ENCODE measurements around the gene SEBOX.

The SEBOX gene

GRCh38 chr17:28390141-28390540 is 25.1 kb upstream of the SEBOX start:
- in situ Hi-C loops (cut with MboI; ENCODE audit: low pct_unique_long_range_greater_than_20kb, low sequenced_read_pairs, unreplicated experiment), result loop anchor here (25.0 kb wide), 1 partner anchor 147 kb away; no protein-coding TSS in a partner anchor
- DNase-seq (ENCODE audit: low spot score), result no peak
- TF ChIP-seq CTCF (IDR thresholded peaks at IDR 0.05; ENCODE audit: extremely low read depth, insufficient read depth, missing control alignments), result no peak

GRCh38 chr17:28388106-28388505 is 23.1 kb upstream of the SEBOX start:
- DNase-seq (ENCODE audit: low spot score), result no peak
- TF ChIP-seq CTCF (IDR thresholded peaks at IDR 0.05; ENCODE audit: extremely low read depth, insufficient read depth, missing control alignments), result no peak
- in situ Hi-C loops (cut with MboI; ENCODE audit: low pct_unique_long_range_greater_than_20kb, low sequenced_read_pairs, unreplicated experiment), result loop anchor here (25.0 kb wide), 1 partner anchor 149 kb away; no protein-coding TSS in a partner anchor

GRCh38 chr17:28386391-28386790 is 21.4 kb upstream of the SEBOX start:
- in situ Hi-C loops (cut with MboI; ENCODE audit: low pct_unique_long_range_greater_than_20kb, low sequenced_read_pairs, unreplicated experiment), result loop anchor here (25.0 kb wide), 1 partner anchor 151 kb away; no protein-coding TSS in a partner anchor
- no peak for TF ChIP-seq CTCF (IDR thresholded peaks at IDR 0.05; ENCODE audit: extremely low read depth, insufficient read depth, missing control alignments)
- no peak for DNase-seq (ENCODE audit: low spot score)

GRCh38 chr17:28385406-28385805 is 20.4 kb upstream of the SEBOX start:
- in situ Hi-C loops (cut with MboI; ENCODE audit: low pct_unique_long_range_greater_than_20kb, low sequenced_read_pairs, unreplicated experiment), result loop anchor here (25.0 kb wide), 1 partner anchor 152 kb away; no protein-coding TSS in a partner anchor
- no peak for TF ChIP-seq CTCF (IDR thresholded peaks at IDR 0.05; ENCODE audit: extremely low read depth, insufficient read depth, missing control alignments)
- no peak for DNase-seq (ENCODE audit: low spot score)

- DNase-seq (ENCODE audit: low spot score), result no peak
- in situ Hi-C loops (cut with MboI; ENCODE audit: low pct_unique_long_range_greater_than_20kb, low sequenced_read_pairs, unreplicated experiment), result loop anchor here (25.0 kb wide), 1 partner anchor 152 kb away; no protein-coding TSS in a partner anchor
- no peak for TF ChIP-seq CTCF (IDR thresholded peaks at IDR 0.05; ENCODE audit: extremely low read depth, insufficient read depth, missing control alignments)
Observed at GRCh38 chr17:28385037-28385400, 20.0 kb upstream of the SEBOX start.

GRCh38 chr17:28384281-28385036 is 19.5 kb upstream of the SEBOX start:
- DNase-seq (ENCODE audit: low spot score), result peak; percentile 79
- in situ Hi-C loops (cut with MboI; ENCODE audit: low pct_unique_long_range_greater_than_20kb, low sequenced_read_pairs, unreplicated experiment), result loop anchor here (25.0 kb wide), 1 partner anchor 153 kb away; no protein-coding TSS in a partner anchor
- no peak for TF ChIP-seq CTCF (IDR thresholded peaks at IDR 0.05; ENCODE audit: extremely low read depth, insufficient read depth, missing control alignments)
